Neural crest cell (in vitro differentiated cells): Measurements from ENCODE around the gene ATP13A2. TPM values are rescaled to one million over a fixed set of nuclear protein-coding genes. Genes with fewer than 3 reads are reported as not detected.
A peak's percentile ranks its signal among the peaks of the same experiment; 100 is the strongest.

ENCODE experiments used
- DNase-seq: peaks from one replicate; pipeline ENCODE4 v3.0.0; 2021; ENCODE audit warnings: low read depth, mixed read lengths, low spot score
- H3K27ac Mint-ChIP-seq: one replicate; pipeline ENCODE4 v1.8.0; 2021; ENCODE audit warnings: mild to moderate bottlenecking, mixed read lengths; ENCODE audit not compliant: unreplicated experiment
- H3K27me3 Mint-ChIP-seq: 2 replicates; pipeline ENCODE4 v1.8.0; 2021; ENCODE audit warnings: low read depth, mild to moderate bottlenecking, mixed read lengths
- H3K36me3 Mint-ChIP-seq: 2 replicates; pipeline ENCODE4 v1.8.0; 2021; ENCODE audit warnings: low read depth, mild to moderate bottlenecking, mixed read lengths
- H3K4me1 Mint-ChIP-seq: 2 replicates; pipeline ENCODE4 v1.8.0; 2021; ENCODE audit warnings: mixed read lengths
- H3K4me3 Mint-ChIP-seq: one replicate; pipeline ENCODE4 v1.8.0; 2021; ENCODE audit warnings: mild to moderate bottlenecking, mixed read lengths
- H3K9me3 Mint-ChIP-seq: 2 replicates; pipeline ENCODE4 v1.8.0; 2021; ENCODE audit warnings: mixed read lengths
- total RNA-seq: library from RNA; stranded (reverse); gene quantifications from 2 replicates; pipeline ENCODE4 v1.2.1, GENCODE V29; 2021
- TF ChIP-seq, protein P1 (sequence below): fragments of 200-600 bp; sonication (generic); conservative IDR thresholded peaks from 2 replicates; pipeline ENCODE4 v1.5.0; 2021; ENCODE audit warnings: antibody characterized with exemption, mild to moderate bottlenecking

Gene ATP13A2
- total RNA-seq, 1 donor from 2014 or later: 53.9 TPM

GRCh38 chr1:17052038-17052437, 40.3 kb upstream of the ATP13A2 start:
- no peak overlapping the region for H3K27ac Mint-ChIP-seq
- no peaks in the 10 kb centered on the region for H3K9me3 Mint-ChIP-seq
- TF ChIP-seq, protein P1, sequence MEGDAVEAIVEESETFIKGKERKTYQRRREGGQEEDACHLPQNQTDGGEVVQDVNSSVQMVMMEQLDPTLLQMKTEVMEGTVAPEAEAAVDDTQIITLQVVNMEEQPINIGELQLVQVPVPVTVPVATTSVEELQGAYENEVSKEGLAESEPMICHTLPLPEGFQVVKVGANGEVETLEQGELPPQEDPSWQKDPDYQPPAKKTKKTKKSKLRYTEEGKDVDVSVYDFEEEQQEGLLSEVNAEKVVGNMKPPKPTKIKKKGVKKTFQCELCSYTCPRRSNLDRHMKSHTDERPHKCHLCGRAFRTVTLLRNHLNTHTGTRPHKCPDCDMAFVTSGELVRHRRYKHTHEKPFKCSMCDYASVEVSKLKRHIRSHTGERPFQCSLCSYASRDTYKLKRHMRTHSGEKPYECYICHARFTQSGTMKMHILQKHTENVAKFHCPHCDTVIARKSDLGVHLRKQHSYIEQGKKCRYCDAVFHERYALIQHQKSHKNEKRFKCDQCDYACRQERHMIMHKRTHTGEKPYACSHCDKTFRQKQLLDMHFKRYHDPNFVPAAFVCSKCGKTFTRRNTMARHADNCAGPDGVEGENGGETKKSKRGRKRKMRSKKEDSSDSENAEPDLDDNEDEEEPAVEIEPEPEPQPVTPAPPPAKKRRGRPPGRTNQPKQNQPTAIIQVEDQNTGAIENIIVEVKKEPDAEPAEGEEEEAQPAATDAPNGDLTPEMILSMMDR: no peak
- peaks cover 30% of the 10 kb centered on the region for H3K4me1 Mint-ChIP-seq
- no peak for DNase-seq
- H3K27me3 Mint-ChIP-seq: no peaks in the 10 kb centered on the region
- H3K4me3 Mint-ChIP-seq: peak overlapping the region; percentile 81
- H3K36me3 Mint-ChIP-seq: no peaks in the 10 kb centered on the region

GRCh38 chr1:17047924-17048323, 36.2 kb upstream of the ATP13A2 start:
- Mint-ChIP-seq H3K36me3 (no peaks in the 10 kb centered on the region), H3K9me3 (no peaks in the 10 kb centered on the region), H3K4me3 (no peak overlapping the region), H3K27me3 (no peaks in the 10 kb centered on the region), H3K27ac (no peak overlapping the region), H3K4me1 (peaks cover 21% of the 10 kb centered on the region)
- no peak for DNase-seq
- TF ChIP-seq, protein P1: no peak

GRCh38 chr1:17046334-17046657, 34.6 kb upstream of the ATP13A2 start:
- Mint-ChIP-seq H3K27ac (no peak overlapping the region), H3K27me3 (no peaks in the 10 kb centered on the region), H3K36me3 (no peaks in the 10 kb centered on the region), H3K4me3 (no peak overlapping the region), H3K9me3 (no peaks in the 10 kb centered on the region), H3K4me1 (peaks cover 12% of the 10 kb centered on the region)
- DNase-seq: no peak
- TF ChIP-seq, protein P1: no peak

- no peaks in the 10 kb centered on the region for H3K9me3 Mint-ChIP-seq
- TF ChIP-seq, protein P1: peak; percentile 81
- H3K36me3 Mint-ChIP-seq: no peaks in the 10 kb centered on the region
- H3K4me1 Mint-ChIP-seq: peaks cover 7% of the 10 kb centered on the region
- peak overlapping the region; percentile 54 for H3K27ac Mint-ChIP-seq
- no peaks in the 10 kb centered on the region for H3K27me3 Mint-ChIP-seq
- DNase-seq: no peak
- H3K4me3 Mint-ChIP-seq: no peak overlapping the region
Measured at GRCh38 chr1:17045634-17046333, 34.1 kb upstream of the ATP13A2 start.

DNA sequence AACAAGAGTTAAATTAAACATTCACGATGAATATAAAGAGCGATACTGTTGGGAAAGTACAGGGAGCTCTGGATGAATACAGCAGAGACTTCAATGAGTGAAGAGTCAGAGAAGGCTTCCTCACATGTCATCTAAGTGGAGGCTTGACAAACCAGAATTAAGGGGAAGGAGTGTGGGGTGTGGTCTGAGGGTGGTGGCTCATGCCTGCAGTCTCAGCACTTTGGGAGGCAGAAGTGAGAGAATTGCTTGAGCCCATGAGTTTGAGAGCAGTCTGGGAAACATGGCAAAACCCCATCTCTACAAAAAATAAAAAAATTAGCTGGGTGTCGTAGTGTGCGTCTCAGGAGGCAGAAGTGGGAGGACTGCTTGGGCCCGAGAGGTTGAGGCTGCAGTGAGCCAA, 33.4 kb upstream of the ATP13A2 start:
- TF ChIP-seq, protein P1: no peak
- H3K27ac Mint-ChIP-seq: no peak overlapping the region
- peaks cover 5% of the 10 kb centered on the region for H3K4me1 Mint-ChIP-seq
- no peaks in the 10 kb centered on the region for H3K27me3 Mint-ChIP-seq
- H3K4me3 Mint-ChIP-seq: no peak overlapping the region
- peaks cover 3% of the 10 kb centered on the region for H3K36me3 Mint-ChIP-seq
- H3K9me3 Mint-ChIP-seq: no peaks in the 10 kb centered on the region
- no peak for DNase-seq
